SK-N-SH treated with all-trans-retinoic acid at 6 μM for 48 hours (cell line): ENCODE results near the gene TTC36.

Source experiments
- ATAC-seq: fragments of 200-7000 bp; cut with Tn5 transposase; 3 replicates; pipeline ENCODE4 v1.9.1; 2020; ENCODE audit warnings: mild to moderate bottlenecking, moderate library complexity
- ARNTL ChIP-seq: fragments of 450-650 bp; formaldehyde crosslinking; IDR thresholded peaks from 2 replicates; pipeline ENCODE4 v1.5.0; 2020; ENCODE audit warnings: low read depth, mild to moderate bottlenecking, moderate library complexity, borderline replicate concordance
- BACH2 ChIP-seq: fragments of 250-450 bp; sonication (Bioruptor Pico); IDR thresholded peaks from 2 replicates; pipeline ENCODE4 v1.9.0; 2021; ENCODE audit warnings: mild to moderate bottlenecking, borderline replicate concordance
- CREB5 ChIP-seq: fragments of 250-450 bp; sonication (Bioruptor Pico); IDR thresholded peaks from 2 replicates; pipeline ENCODE4 v1.5.1; 2020; ENCODE audit warnings: low read depth, mild to moderate bottlenecking, moderate library complexity
- CSDC2 ChIP-seq: fragments of 250-450 bp; sonication (Bioruptor Pico); IDR thresholded peaks from 2 replicates; pipeline ENCODE4 v1.5.0; 2020; ENCODE audit warnings: mild to moderate bottlenecking, moderate library complexity
- CSRNP3 ChIP-seq: fragments of 250-450 bp; sonication (Bioruptor Pico); IDR thresholded peaks from 2 replicates; pipeline ENCODE4 v1.5.1; 2021; ENCODE audit warnings: mild to moderate bottlenecking, moderate library complexity
- ESRRG ChIP-seq: fragments of 250-450 bp; sonication (Bioruptor Pico); IDR thresholded peaks from 2 replicates; pipeline ENCODE4 v1.6.1; 2021; ENCODE audit warnings: mild to moderate bottlenecking
- GLIS3 ChIP-seq: fragments of 250-450 bp; sonication (Bioruptor Pico); IDR thresholded peaks from 2 replicates; pipeline ENCODE4 v1.5.0; 2020; ENCODE audit warnings: mild to moderate bottlenecking, moderate library complexity
- ISL1 ChIP-seq: fragments of 250-450 bp; sonication (Bioruptor Pico); IDR thresholded peaks from 2 replicates; pipeline ENCODE4 v2.1.2; 2022; ENCODE audit warnings: mild to moderate bottlenecking, moderate library complexity
- OSR1 ChIP-seq: fragments of 250-450 bp; sonication (Bioruptor Pico); IDR thresholded peaks from 2 replicates; pipeline ENCODE4 v1.8.0; 2022; ENCODE audit warnings: moderate library complexity, mild to moderate bottlenecking, inconsistent platforms
- PATZ1 ChIP-seq: fragments of 250-450 bp; sonication (Bioruptor Pico); IDR thresholded peaks from 2 replicates; pipeline ENCODE4 v1.8.0; 2020; ENCODE audit warnings: mild to moderate bottlenecking, moderate library complexity, borderline replicate concordance
- PPARA ChIP-seq: fragments of 250-450 bp; sonication (Bioruptor Pico); IDR thresholded peaks from 2 replicates; pipeline ENCODE4 v1.5.0; 2020; ENCODE audit warnings: mild to moderate bottlenecking, borderline replicate concordance
- RARB ChIP-seq: fragments of 250-450 bp; sonication (Bioruptor Pico); IDR thresholded peaks from 2 replicates; pipeline ENCODE4 v1.8.0; 2021; ENCODE audit warnings: mild to moderate bottlenecking, moderate library complexity
- SNAI2 ChIP-seq: fragments of 250-450 bp; sonication (Bioruptor Pico); IDR thresholded peaks from 2 replicates; pipeline ENCODE4 v1.5.0; 2020; ENCODE audit warnings: mild to moderate bottlenecking, moderate library complexity
- TCF4 ChIP-seq: fragments of 250-450 bp; sonication (Bioruptor Pico); IDR thresholded peaks from 2 replicates; pipeline ENCODE4 v1.8.0; 2021; ENCODE audit warnings: mild to moderate bottlenecking, moderate library complexity, borderline replicate concordance
- TOX ChIP-seq: fragments of 250-450 bp; sonication (Bioruptor Pico); IDR thresholded peaks from 2 replicates; pipeline ENCODE4 v1.8.0; 2021; ENCODE audit warnings: mild to moderate bottlenecking, moderate library complexity, borderline replicate concordance
- TSHZ2 ChIP-seq: fragments of 250-450 bp; sonication (Bioruptor Pico); IDR thresholded peaks from 2 replicates; pipeline ENCODE4 v1.5.0; 2020; ENCODE audit warnings: mild to moderate bottlenecking, moderate library complexity
- ZC3H10 ChIP-seq: fragments of 250-450 bp; sonication (Bioruptor Pico); IDR thresholded peaks from 2 replicates; pipeline ENCODE4 v1.5.1; 2021; ENCODE audit warnings: mild to moderate bottlenecking, moderate library complexity
- ZFP3 ChIP-seq: fragments of 250-450 bp; sonication (Bioruptor Pico); IDR thresholded peaks from 2 replicates; pipeline ENCODE4 v1.5.0; 2020; ENCODE audit warnings: mild to moderate bottlenecking, moderate library complexity
- ZFP30 ChIP-seq: fragments of 450-650 bp; formaldehyde crosslinking; IDR thresholded peaks from 2 replicates; pipeline ENCODE4 v1.5.0; 2022; ENCODE audit warnings: mild to moderate bottlenecking, moderate library complexity
- ZNF565 ChIP-seq: fragments of 450-650 bp; formaldehyde crosslinking; conservative IDR thresholded peaks from 2 replicates; pipeline ENCODE4 v1.5.0; 2020; ENCODE audit warnings: low read depth, mild to moderate bottlenecking, moderate library complexity
- ZNF70 ChIP-seq: fragments of 450-650 bp; formaldehyde crosslinking; IDR thresholded peaks from 2 replicates; pipeline ENCODE4 v1.5.0; 2020; ENCODE audit warnings: mild to moderate bottlenecking, moderate library complexity
- ZNF8 ChIP-seq: fragments of 450-650 bp; formaldehyde crosslinking; IDR thresholded peaks from 2 replicates; pipeline ENCODE4 v1.5.0; 2020; ENCODE audit warnings: mild to moderate bottlenecking, moderate library complexity

TTC36 gene

GRCh38 chr11:118552341-118552740, 25.1 kb downstream of the TTC36 start:
- TF ChIP-seq CSDC2 (CRISPR knock-in tag), result no peak
- TF ChIP-seq OSR1, result no peak
- TF ChIP-seq GLIS3 (CRISPR knock-in tag), result no peak
- TF ChIP-seq ARNTL, result no peak
- TF ChIP-seq ZNF8 (CRISPR knock-in tag), result no peak
- TF ChIP-seq ZNF70 (CRISPR knock-in tag), result no peak
- TF ChIP-seq ZFP30, result no peak
- TF ChIP-seq TCF4 (CRISPR knock-in tag), result no peak
- no peak for TF ChIP-seq PATZ1
- TF ChIP-seq ZFP3 (CRISPR knock-in tag), result no peak
- no peak for TF ChIP-seq ESRRG
- no peak for TF ChIP-seq SNAI2 (CRISPR knock-in tag)
- no peak for ATAC-seq

- ATAC-seq, result no peak
- no peak for TF ChIP-seq ESRRG
- TF ChIP-seq ZNF70 (CRISPR knock-in tag), result no peak
- TF ChIP-seq RARB (CRISPR knock-in tag), result no peak
- no peak for TF ChIP-seq CSRNP3 (CRISPR knock-in tag)
- TF ChIP-seq CSDC2 (CRISPR knock-in tag), result no peak
- no peak for TF ChIP-seq ZC3H10
- TF ChIP-seq, all 23 proteins: peak for 0
Observed at GRCh38 chr11:118560806-118561205, 33.5 kb downstream of the TTC36 start.

GRCh38 chr11:118565051-118565450, 37.8 kb downstream of the TTC36 start:
- TF ChIP-seq PATZ1 (no peak), GLIS3 (CRISPR knock-in tag) (no peak), PPARA (CRISPR knock-in tag) (no peak), ZNF565 (CRISPR knock-in tag) (no peak), OSR1 (no peak)
- TF ChIP-seq, all 23 proteins: peak for 0
- ATAC-seq, result no peak

- ATAC-seq, result no peak
- TF ChIP-seq PPARA (CRISPR knock-in tag), result no peak
- TF ChIP-seq ISL1 (CRISPR knock-in tag), result no peak
- no peak for TF ChIP-seq ZNF565 (CRISPR knock-in tag)
- no peak for TF ChIP-seq ZNF8 (CRISPR knock-in tag)
- no peak for TF ChIP-seq CSRNP3 (CRISPR knock-in tag)
- no peak for TF ChIP-seq SNAI2 (CRISPR knock-in tag)
- TF ChIP-seq CREB5 (CRISPR knock-in tag), result no peak
- no peak for TF ChIP-seq BACH2 (CRISPR knock-in tag)
- no peak for TF ChIP-seq ESRRG
- no peak for TF ChIP-seq GLIS3 (CRISPR knock-in tag)
- TF ChIP-seq ZNF70 (CRISPR knock-in tag), result no peak
- TF ChIP-seq TOX, result no peak
- no peak for TF ChIP-seq PATZ1
- no peak for TF ChIP-seq TSHZ2 (CRISPR knock-in tag)
Observed at GRCh38 chr11:118569670-118570069, 42.4 kb downstream of the TTC36 start.
